GM12878 (cell line): Measurements from ENCODE around the gene AMBP.

ENCODE experiments used
- ATF3 ChIP-seq: IDR thresholded peaks from 2 replicates; pipeline ENCODE4 v1.6.1; 2011; ENCODE audit warnings: low read depth, mild to moderate bottlenecking, low read length, moderate library complexity, borderline replicate concordance; ENCODE audit errors: extremely low read depth
- CBX3 ChIP-seq: fragments of 200-600 bp; sonication (generic); IDR thresholded peaks from 2 replicates; pipeline ENCODE4 v1.6.1; 2016; ENCODE audit warnings: low read depth, borderline replicate concordance
- CEBPZ ChIP-seq: fragments of 150-350 bp; IDR thresholded peaks from 2 replicates; pipeline ENCODE4 v1.6.1; 2016; ENCODE audit warnings: low read depth, low read length
- CTCF ChIP-seq, 3 experiments: IDR thresholded peaks in 2 of 3; conservative IDR thresholded peaks in 1 of 3; 2 replicates each; pipeline ENCODE4 v1.5.1; 2011; ENCODE audit warnings: low read depth in 3 of 3, low read length in 3 of 3, mild to moderate bottlenecking in 3 of 3, control low read depth in 2 of 3, moderate library complexity in 2 of 3, inconsistent platforms in 1 of 3, mixed read lengths in 1 of 3; ENCODE audit not compliant: control insufficient read depth in 2 of 3, insufficient read depth in 1 of 3; ENCODE audit errors: extremely low read depth in 1 of 3
- NR2C2 ChIP-seq: IDR thresholded peaks from 2 replicates; pipeline ENCODE4 v1.6.1; 2011; ENCODE audit warnings: borderline replicate concordance, low read depth; ENCODE audit not compliant: control insufficient read depth, insufficient read length
- NR2F1 ChIP-seq: fragments of 450-650 bp; conservative IDR thresholded peaks from 2 replicates; pipeline ENCODE4 v1.6.1; 2017; ENCODE audit warnings: mild to moderate bottlenecking
- POLR2AphosphoS5 ChIP-seq: IDR thresholded peaks from 2 replicates; pipeline ENCODE4 v1.6.1; 2011; ENCODE audit warnings: mild to moderate bottlenecking, low read length, inconsistent platforms
- SP1 ChIP-seq: IDR thresholded peaks from one replicate; pipeline ENCODE4 v1.6.1; 2011; ENCODE audit warnings: low read depth, low read length
- SREBF1 ChIP-seq: IDR thresholded peaks from 2 replicates; pipeline ENCODE4 v1.6.1; 2012; ENCODE audit warnings: mild to moderate bottlenecking, low read length
- ZBTB4 ChIP-seq: fragments of 450-650 bp; formaldehyde crosslinking; IDR thresholded peaks from 2 replicates; pipeline ENCODE4 v1.4.0; 2022; ENCODE audit warnings: mild to moderate bottlenecking, moderate library complexity

GRCh38 chr9:114086009-114086408 lies 7.9 kb upstream of the AMBP start:
- TF ChIP-seq ZBTB4 (CRISPR knock-in tag) (no peak), CTCF (IDR thresholded peaks at IDR 0.05 in 2 of 3, conservative IDR thresholded peaks at IDR 0.05 in 1 of 3; ENCODE audit: control insufficient read depth in 2 of 3, extremely low read depth in 1 of 3, insufficient read depth in 1 of 3, low read depth in 3 of 3, low read length in 3 of 3) (no peak), ATF3 (no peak), CBX3 (no peak), SP1 (no peak), NR2C2 (no peak), CEBPZ (no peak), NR2F1 (no peak), SREBF1 (no peak), POLR2AphosphoS5 (no peak)
